Peyer's patch (tissue), 4 donors: ENCODE results near the gene WRAP73.

ENCODE experiments used
- POLR2A ChIP-seq, 2 donors: fragments of 450-650 bp; IDR thresholded peaks; one replicate each; pipeline ENCODE4 v1.5.1; 2017; ENCODE audit warnings: antibody characterized with exemption in 2 of 2, mild to moderate bottlenecking in 2 of 2, moderate library complexity in 2 of 2
- TF ChIP-seq, protein P1 (sequence below), 6 experiments: fragments of 450-650 bp in 4 of 6; fragments of 200-600 bp in 2 of 6; sonication (generic) in 1 of 6; IDR thresholded peaks; one replicate each; pipeline ENCODE4 v1.5.1; 2017 to 2019; ENCODE audit warnings: antibody characterized with exemption in 6 of 6, mild to moderate bottlenecking in 3 of 6, moderate library complexity in 1 of 6

DNA sequence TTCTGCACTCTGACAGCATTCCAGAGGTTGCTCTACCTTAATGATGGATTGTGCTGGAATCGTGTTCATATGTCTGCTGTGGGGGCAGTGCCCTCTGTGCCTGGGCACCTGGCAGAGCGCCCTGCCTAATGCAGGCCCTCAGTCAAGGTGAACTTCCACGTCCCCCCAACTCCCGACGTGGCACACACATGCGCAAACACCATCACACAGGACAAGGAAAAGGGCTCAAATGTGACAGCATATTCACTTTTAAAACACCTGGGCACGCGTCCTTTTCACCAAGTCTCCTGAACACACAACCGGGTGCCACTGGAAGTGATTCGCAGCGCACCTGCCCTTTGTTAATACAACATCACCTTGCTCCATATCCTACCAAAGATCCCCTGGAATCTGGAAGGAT lies 13.4 kb downstream of the WRAP73 start:
- TF ChIP-seq, protein P1, sequence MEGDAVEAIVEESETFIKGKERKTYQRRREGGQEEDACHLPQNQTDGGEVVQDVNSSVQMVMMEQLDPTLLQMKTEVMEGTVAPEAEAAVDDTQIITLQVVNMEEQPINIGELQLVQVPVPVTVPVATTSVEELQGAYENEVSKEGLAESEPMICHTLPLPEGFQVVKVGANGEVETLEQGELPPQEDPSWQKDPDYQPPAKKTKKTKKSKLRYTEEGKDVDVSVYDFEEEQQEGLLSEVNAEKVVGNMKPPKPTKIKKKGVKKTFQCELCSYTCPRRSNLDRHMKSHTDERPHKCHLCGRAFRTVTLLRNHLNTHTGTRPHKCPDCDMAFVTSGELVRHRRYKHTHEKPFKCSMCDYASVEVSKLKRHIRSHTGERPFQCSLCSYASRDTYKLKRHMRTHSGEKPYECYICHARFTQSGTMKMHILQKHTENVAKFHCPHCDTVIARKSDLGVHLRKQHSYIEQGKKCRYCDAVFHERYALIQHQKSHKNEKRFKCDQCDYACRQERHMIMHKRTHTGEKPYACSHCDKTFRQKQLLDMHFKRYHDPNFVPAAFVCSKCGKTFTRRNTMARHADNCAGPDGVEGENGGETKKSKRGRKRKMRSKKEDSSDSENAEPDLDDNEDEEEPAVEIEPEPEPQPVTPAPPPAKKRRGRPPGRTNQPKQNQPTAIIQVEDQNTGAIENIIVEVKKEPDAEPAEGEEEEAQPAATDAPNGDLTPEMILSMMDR (IDR thresholded peaks at IDR 0.05), result no peak
- no peak for TF ChIP-seq POLR2A (IDR thresholded peaks at IDR 0.05)
